Measurements from ENCODE around the gene CYB5R3. TPM values are rescaled to one million over a fixed set of nuclear protein-coding genes. Genes with fewer than 3 reads are reported as not detected.

CYB5R3 gene
- total and polyA plus RNA-seq, 10 donors = 37.3 to 134 (median 78.1) TPM

DNA sequence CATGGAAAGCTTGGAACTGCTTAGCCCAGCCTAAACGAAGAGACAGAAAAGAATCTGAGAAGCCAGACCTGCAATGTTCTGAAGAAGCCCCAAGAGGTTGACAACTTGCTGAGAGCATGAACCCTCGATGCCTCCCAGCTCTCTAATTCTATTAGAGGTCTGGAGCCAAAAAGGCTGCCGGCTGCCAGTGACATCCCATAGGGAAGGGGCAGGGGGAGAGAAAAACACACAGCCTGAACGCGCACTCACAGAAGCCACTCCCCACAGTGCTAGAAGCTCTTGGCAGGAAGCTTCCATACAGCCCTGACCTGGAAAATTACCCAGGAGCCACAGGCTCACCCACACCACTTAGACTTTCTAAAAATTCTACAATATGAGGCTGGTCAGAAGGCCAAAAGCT, 52.9 kb downstream of the CYB5R3 start:
- Histone ChIP-seq H3K4me3 (no peak overlapping the region), H3K9me3 (no peaks in the 10 kb centered on the region), H3K4me1 (peaks cover 0 to 19% (median 4%) of the 10 kb centered on the region in 6 donors), H3K36me3 (peaks cover 12 to 100% (median 99%) of the 10 kb centered on the region in 6 donors), H3K27ac (peak overlapping the region in 4 of 8 donors; percentile 2 to 39 (median 30)), H3K27me3 (replicated peaks in 1 of 7) (no peaks in the 10 kb centered on the region)
- DNase-seq = no peak
- TF ChIP-seq POLR2A (IDR thresholded peaks at IDR 0.05) = no peak
- no peak for TF ChIP-seq POLR2AphosphoS5 (IDR thresholded peaks at IDR 0.05)
- TF ChIP-seq, protein P1, sequence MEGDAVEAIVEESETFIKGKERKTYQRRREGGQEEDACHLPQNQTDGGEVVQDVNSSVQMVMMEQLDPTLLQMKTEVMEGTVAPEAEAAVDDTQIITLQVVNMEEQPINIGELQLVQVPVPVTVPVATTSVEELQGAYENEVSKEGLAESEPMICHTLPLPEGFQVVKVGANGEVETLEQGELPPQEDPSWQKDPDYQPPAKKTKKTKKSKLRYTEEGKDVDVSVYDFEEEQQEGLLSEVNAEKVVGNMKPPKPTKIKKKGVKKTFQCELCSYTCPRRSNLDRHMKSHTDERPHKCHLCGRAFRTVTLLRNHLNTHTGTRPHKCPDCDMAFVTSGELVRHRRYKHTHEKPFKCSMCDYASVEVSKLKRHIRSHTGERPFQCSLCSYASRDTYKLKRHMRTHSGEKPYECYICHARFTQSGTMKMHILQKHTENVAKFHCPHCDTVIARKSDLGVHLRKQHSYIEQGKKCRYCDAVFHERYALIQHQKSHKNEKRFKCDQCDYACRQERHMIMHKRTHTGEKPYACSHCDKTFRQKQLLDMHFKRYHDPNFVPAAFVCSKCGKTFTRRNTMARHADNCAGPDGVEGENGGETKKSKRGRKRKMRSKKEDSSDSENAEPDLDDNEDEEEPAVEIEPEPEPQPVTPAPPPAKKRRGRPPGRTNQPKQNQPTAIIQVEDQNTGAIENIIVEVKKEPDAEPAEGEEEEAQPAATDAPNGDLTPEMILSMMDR (IDR thresholded peaks at IDR 0.05 in 8 of 11, conservative IDR thresholded peaks at IDR 0.05 in 3 of 11) = no peak
- intact Hi-C loops (cut with DNase I; ENCODE audit: low total_unique reads) = no loop called here
- 48 to 84% (median 81%) methylated on average over 5 of the region's 5 CpGs for WGBS, 5 donors

DNA sequence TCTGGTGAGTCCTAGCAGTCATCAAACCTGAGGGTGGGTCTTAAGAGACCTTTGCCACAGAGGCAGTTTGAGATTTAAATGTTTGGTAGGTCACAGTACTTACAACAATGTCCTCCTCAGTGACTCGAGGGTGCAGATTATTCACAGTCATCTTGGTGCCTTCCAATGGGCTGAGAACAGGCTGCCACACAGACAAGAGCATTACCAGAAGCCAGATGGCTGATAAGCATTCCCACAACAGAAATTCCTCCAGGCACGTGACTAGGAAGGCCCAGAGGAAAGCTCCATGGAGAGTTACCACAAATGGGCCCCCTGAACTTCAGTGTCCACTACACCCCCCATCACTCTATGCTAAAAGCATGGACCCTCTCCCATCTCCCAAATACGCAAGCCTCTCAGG, 53.8 kb downstream of the CYB5R3 start:
- H3K4me3 ChIP-seq = no peak overlapping the region
- intact Hi-C loops (cut with DNase I; ENCODE audit: low total_unique reads) = no loop called here
- peaks cover 12 to 100% (median 99%) of the 10 kb centered on the region in 6 donors for H3K36me3 ChIP-seq
- H3K4me1 ChIP-seq = peaks cover 0 to 13% (median 4%) of the 10 kb centered on the region in 6 donors
- H3K27ac ChIP-seq = no peak overlapping the region
- WGBS, 5 donors = 84 to 92% (median 86%) methylated on average over 3 of the region's 3 CpGs
- DNase-seq = no peak
- no peaks in the 10 kb centered on the region for H3K27me3 ChIP-seq (replicated peaks in 1 of 7)
- no peak for TF ChIP-seq POLR2A (IDR thresholded peaks at IDR 0.05)
- TF ChIP-seq POLR2AphosphoS5 (IDR thresholded peaks at IDR 0.05) = no peak
- TF ChIP-seq, protein P1 (IDR thresholded peaks at IDR 0.05 in 8 of 11, conservative IDR thresholded peaks at IDR 0.05 in 3 of 11) = no peak
- H3K9me3 ChIP-seq = no peaks in the 10 kb centered on the region

DNA sequence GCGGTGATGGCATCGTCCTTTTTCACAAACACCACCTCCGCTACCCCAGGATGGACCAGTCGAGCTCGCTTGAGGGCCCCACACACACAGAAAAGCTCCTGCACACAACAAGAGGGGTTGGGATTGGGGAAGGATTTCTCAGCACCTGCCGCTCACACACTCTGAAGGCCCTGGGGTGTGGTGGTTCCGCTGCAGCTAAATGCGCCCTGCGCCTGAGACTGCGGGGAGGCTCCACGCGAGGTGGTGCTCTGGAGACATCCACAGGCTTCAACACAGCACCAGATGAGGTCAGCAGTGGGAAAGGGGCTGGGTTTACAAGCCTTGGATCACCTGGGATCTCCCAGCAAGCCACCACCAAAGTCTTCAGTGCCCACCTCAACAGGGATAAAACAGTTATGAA, 57.2 kb downstream of the CYB5R3 start:
- WGBS, 5 donors = 95 to 98% (median 96%) methylated on average over 12 of the region's 12 CpGs
- DNase-seq = no peak
- H3K4me3 ChIP-seq = no peak overlapping the region
- H3K9me3 ChIP-seq = no peaks in the 10 kb centered on the region
- H3K4me1 ChIP-seq = peaks cover 0 to 27% (median 7%) of the 10 kb centered on the region in 6 donors
- H3K27ac ChIP-seq = no peak overlapping the region
- no peaks in the 10 kb centered on the region for H3K27me3 ChIP-seq (replicated peaks in 1 of 7)
- intact Hi-C loops (cut with DNase I; ENCODE audit: low total_unique reads) = no loop called here
- peaks cover 8 to 100% (median 99%) of the 10 kb centered on the region in 6 donors for H3K36me3 ChIP-seq
- TF ChIP-seq, protein P1 (IDR thresholded peaks at IDR 0.05 in 8 of 11, conservative IDR thresholded peaks at IDR 0.05 in 3 of 11) = no peak
- TF ChIP-seq POLR2AphosphoS5 (IDR thresholded peaks at IDR 0.05) = peak in 1 of 3 donors; percentile 35

DNA sequence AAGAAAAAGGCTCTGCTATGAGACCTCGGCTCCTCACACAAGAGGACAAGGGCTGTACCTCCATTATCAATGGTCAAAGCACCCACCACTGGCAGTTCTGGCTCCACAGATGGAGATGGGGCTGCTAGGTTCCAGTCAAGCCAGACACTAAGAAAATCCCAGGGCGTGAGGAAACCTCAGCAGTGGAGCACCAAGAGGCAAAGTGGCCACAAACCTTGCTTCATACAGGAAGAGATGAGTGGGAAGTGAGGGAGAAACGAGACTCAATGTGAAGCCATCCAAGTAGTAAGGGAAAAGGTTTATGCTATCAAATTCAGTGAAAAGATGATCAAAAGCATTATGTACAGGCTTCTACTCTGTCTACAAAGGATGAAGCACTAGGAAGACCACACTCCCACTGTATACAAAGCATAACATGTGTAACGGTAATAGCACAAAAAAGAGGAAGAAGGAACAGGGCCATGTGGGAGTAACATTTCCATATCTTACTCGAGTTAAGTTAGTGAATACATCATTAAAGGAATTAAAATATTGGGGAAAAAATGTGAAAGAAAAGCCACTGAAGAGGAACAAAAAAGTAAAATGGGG, 61.5 kb downstream of the CYB5R3 start:
- no peak for TF ChIP-seq POLR2A (IDR thresholded peaks at IDR 0.05)
- Histone ChIP-seq H3K27ac (peak overlapping the region in 3 of 8 donors; percentile 46 to 68 (median 55)), H3K4me1 (peaks cover 0 to 37% (median 8%) of the 10 kb centered on the region in 6 donors), H3K4me3 (no peak overlapping the region), H3K9me3 (no peaks in the 10 kb centered on the region), H3K27me3 (replicated peaks in 1 of 7) (no peaks in the 10 kb centered on the region), H3K36me3 (peaks cover 4 to 100% (median 93%) of the 10 kb centered on the region in 6 donors)
- intact Hi-C loops (cut with DNase I; ENCODE audit: low total_unique reads) = no loop called here
- no peak for DNase-seq
- WGBS, 5 donors = 49 to 68% (median 59%) methylated on average over 5 of the region's 5 CpGs
